ENCODE data around the gene TRANK1. TPM values are rescaled to one million over a fixed set of nuclear protein-coding genes. Genes with fewer than 3 reads are reported as not detected.

TRANK1 gene
- total and polyA plus RNA-seq, 7 experiments from 2014 or later = 29.6 to 113 (median 75.3) TPM

DNA sequence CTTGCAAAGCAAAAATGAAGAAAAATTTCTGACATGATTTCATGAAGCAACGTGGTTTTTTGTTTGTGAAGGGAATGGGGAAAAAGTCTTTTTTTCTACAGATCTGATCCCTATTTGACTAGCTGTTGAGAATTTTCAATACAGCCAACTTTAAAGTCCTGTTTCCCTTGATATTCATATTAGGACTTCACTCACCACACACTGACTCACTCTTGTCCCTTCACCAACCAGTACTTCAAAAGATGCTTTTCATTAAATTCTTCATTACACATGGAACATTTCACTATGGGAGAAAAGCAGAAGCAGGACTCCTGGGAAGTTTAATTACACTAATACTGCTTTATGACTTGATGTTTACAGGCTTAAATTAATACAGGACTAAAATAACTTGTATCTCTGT, 16.6 kb downstream of the TRANK1 start:
- no peak overlapping the region for H3K4me3 ChIP-seq (ENCODE audit: low read length)
- Mint-ChIP-seq H3K4me1 (peaks cover 0 to 21% (median 16%) of the 10 kb centered on the region in 7 donors), H3K27ac (no peak overlapping the region), H3K27me3 (peaks cover 0 to 6% (median 0%) of the 10 kb centered on the region in 5 donors), H3K4me3 (no peak overlapping the region), H3K9me3 (peaks cover 0 to 1% (median 0%) of the 10 kb centered on the region in 11 donors), H3K36me3 (peaks cover 3 to 13% (median 4%) of the 10 kb centered on the region in 5 donors)
- DNase-seq = no peak
- no peak overlapping the region for H3K27ac ChIP-seq (ENCODE audit: low read depth, low read length)
- intact Hi-C loops (cut with micrococcal nuclease) = no loop called here
- ATAC-seq = no peak
- H3K27me3 ChIP-seq (ENCODE audit: control insufficient read depth in 2 of 2, insufficient read depth in 2 of 2, low read length in 2 of 2) = no peaks in the 10 kb centered on the region
- POLR2A ChIA-PET = no interaction called here
- CTCF ChIA-PET = no interaction called here
- H3K4me1 ChIP-seq (ENCODE audit: control insufficient read depth in 2 of 2, insufficient read depth in 2 of 2, low read length in 2 of 2) = no peaks in the 10 kb centered on the region
- H3K9me3 ChIP-seq (ENCODE audit: control insufficient read depth in 2 of 3, low read length in 3 of 3) = no peaks in the 10 kb centered on the region
- no peaks in the 10 kb centered on the region for H3K36me3 ChIP-seq (ENCODE audit: control insufficient read depth in 2 of 3, insufficient read depth in 3 of 3, low read length in 3 of 3)

- Mint-ChIP-seq H3K4me3 (no peak overlapping the region), H3K9me3 (peaks cover under 1 to 5% (median 2%) of the 10 kb centered on the region in 11 donors), H3K36me3 (peaks cover 3 to 14% (median 8%) of the 10 kb centered on the region in 5 donors), H3K4me1 (peaks cover 1 to 26% (median 21%) of the 10 kb centered on the region in 7 donors), H3K27me3 (peaks cover 0 to 6% (median 0%) of the 10 kb centered on the region in 5 donors), H3K27ac (peak overlapping the region in 1 of 9 donors; percentile 53)
- intact Hi-C loops (cut with micrococcal nuclease) = no loop called here
- Histone ChIP-seq H3K4me1 (ENCODE audit: control insufficient read depth in 2 of 2, insufficient read depth in 2 of 2, low read length in 2 of 2) (no peaks in the 10 kb centered on the region), H3K27ac (ENCODE audit: low read depth, low read length) (no peak overlapping the region), H3K4me3 (ENCODE audit: low read length) (no peak overlapping the region), H3K27me3 (ENCODE audit: control insufficient read depth in 2 of 2, insufficient read depth in 2 of 2, low read length in 2 of 2) (no peaks in the 10 kb centered on the region), H3K36me3 (ENCODE audit: control insufficient read depth in 2 of 3, insufficient read depth in 3 of 3, low read length in 3 of 3) (no peaks in the 10 kb centered on the region), H3K9me3 (ENCODE audit: control insufficient read depth in 2 of 3, low read length in 3 of 3) (peaks cover 0 to 4% (median 0%) of the 10 kb centered on the region in 3 experiments)
- ATAC-seq = no peak
- no peak for DNase-seq
- POLR2A ChIA-PET = no interaction called here
- CTCF ChIA-PET = no interaction called here
Observed at GRCh38 chr3:36926292-36926897, 18.5 kb downstream of the TRANK1 start.

DNA sequence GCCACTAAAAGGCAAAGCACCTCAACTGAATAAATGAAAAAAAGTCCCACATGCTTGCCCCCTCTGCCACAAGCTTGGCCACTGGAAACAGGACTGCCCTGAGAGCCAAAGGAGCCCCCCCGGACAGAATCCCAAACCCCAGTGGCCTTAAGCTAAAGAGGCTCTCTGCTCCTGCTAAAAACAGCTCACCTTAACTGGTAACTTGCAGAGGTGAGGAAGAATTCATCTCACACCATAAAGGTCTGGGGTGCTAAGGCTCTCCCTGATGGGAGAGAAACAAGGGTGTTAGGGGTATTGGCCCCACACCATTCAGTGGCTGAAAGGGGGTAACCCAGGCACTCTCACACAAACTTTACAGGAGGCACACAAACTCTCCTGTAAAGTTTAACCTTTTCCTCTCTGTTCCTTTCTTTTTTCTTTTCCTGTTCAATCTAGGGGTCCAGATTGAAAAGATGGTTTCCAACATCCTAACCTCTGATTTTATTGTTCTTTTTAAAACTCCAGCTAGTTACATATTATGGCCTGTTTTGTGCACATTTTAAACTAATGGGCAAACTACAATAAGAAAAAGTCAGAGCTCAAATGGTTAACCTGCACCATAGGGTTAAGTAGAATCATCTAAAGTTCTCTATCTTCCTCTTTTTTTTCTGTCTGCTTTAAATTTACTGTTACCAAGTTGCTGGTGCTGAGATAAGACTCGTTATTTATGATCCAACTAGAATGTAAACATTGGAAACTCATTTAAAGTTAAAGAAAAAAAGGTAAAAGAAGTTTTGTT, 19.9 kb downstream of the TRANK1 start:
- Mint-ChIP-seq H3K9me3 (peaks cover 2 to 16% (median 9%) of the 10 kb centered on the region in 11 donors), H3K4me3 (peak overlapping the region in 1 of 10 donors; percentile 20), H3K27me3 (peaks cover 0 to 6% (median 0%) of the 10 kb centered on the region in 5 donors), H3K27ac (peak overlapping the region in 4 of 9 donors; percentile 26 to 67 (median 32)), H3K36me3 (peaks cover 12 to 20% (median 17%) of the 10 kb centered on the region in 5 donors), H3K4me1 (peaks cover 0 to 25% (median 21%) of the 10 kb centered on the region in 7 donors)
- no peak for DNase-seq
- no peak for ATAC-seq
- H3K27ac ChIP-seq (ENCODE audit: low read depth, low read length) = no peak overlapping the region
- no peaks in the 10 kb centered on the region for H3K36me3 ChIP-seq (ENCODE audit: control insufficient read depth in 2 of 3, insufficient read depth in 3 of 3, low read length in 3 of 3)
- POLR2A ChIA-PET = interaction anchor here (0.6 kb wide), 1 partner anchor 255 kb away, joined by 3 read pairs; no protein-coding TSS in a partner anchor
- intact Hi-C loops (cut with micrococcal nuclease) = no loop called here
- CTCF ChIA-PET = no interaction called here
- H3K4me3 ChIP-seq (ENCODE audit: low read length) = no peak overlapping the region
- no peaks in the 10 kb centered on the region for H3K27me3 ChIP-seq (ENCODE audit: control insufficient read depth in 2 of 2, insufficient read depth in 2 of 2, low read length in 2 of 2)
- H3K4me1 ChIP-seq (ENCODE audit: control insufficient read depth in 2 of 2, insufficient read depth in 2 of 2, low read length in 2 of 2) = no peaks in the 10 kb centered on the region
- peaks cover 0 to 9% (median 0%) of the 10 kb centered on the region in 3 experiments for H3K9me3 ChIP-seq (ENCODE audit: control insufficient read depth in 2 of 3, low read length in 3 of 3)

DNA sequence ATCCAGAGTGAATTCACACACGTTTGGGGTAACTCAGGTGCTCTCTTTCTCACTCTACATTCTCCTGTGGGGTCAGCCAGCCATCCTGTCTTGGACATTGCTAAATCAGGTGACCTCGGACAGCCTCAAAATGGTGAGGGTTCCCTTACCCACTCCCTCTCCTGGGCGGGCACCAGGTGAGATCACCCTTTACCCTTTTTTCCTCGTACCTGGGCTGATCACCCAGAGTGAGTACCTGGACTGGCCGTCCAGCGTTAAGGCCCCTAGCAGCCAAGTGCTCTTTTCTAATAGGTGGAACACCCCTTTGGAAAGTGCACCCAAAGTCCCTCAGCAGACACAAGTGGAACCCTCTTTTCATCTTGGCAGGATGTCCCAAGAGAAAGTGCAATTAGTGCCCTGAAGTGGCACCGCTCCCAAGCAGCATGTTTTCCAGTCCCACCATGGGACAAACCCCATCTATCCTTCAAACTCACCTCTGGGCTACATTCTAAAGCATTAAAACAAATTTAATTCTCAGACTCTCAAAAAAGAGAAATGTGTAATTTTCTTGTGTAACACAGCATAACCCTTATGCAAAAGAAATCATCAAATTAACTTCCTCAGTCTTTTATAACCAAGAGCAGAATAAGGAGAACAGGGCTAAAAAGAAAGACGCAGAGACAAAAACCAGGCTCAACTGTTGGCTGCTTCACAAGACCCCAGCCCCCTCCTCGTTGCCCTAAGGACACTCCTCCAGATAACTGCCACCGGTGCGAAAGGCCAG, 20.7 kb downstream of the TRANK1 start:
- H3K27me3 ChIP-seq (ENCODE audit: control insufficient read depth in 2 of 2, insufficient read depth in 2 of 2, low read length in 2 of 2) = no peaks in the 10 kb centered on the region
- POLR2A ChIA-PET = interaction anchor here (0.6 kb wide), 1 partner anchor 18 kb away, joined by 3 read pairs; no protein-coding TSS in a partner anchor
- ATAC-seq (no peak), DNase-seq (no peak)
- peaks cover 12 to 19% (median 15%) of the 10 kb centered on the region in 5 donors for H3K36me3 Mint-ChIP-seq
- H3K4me3 ChIP-seq (ENCODE audit: low read length) = no peak overlapping the region
- peaks cover 0 to 27% (median 21%) of the 10 kb centered on the region in 7 donors for H3K4me1 Mint-ChIP-seq
- peaks cover 0 to 6% (median 0%) of the 10 kb centered on the region in 5 donors for H3K27me3 Mint-ChIP-seq
- H3K36me3 ChIP-seq (ENCODE audit: control insufficient read depth in 2 of 3, insufficient read depth in 3 of 3, low read length in 3 of 3) = no peaks in the 10 kb centered on the region
- intact Hi-C loops (cut with micrococcal nuclease) = no loop called here
- peaks cover 0 to 9% (median 0%) of the 10 kb centered on the region in 3 experiments for H3K9me3 ChIP-seq (ENCODE audit: control insufficient read depth in 2 of 3, low read length in 3 of 3)
- H3K27ac Mint-ChIP-seq = peak overlapping the region in 3 of 9 donors; percentile 34 to 36 (median 36)
- H3K9me3 Mint-ChIP-seq = peaks cover 2 to 17% (median 9%) of the 10 kb centered on the region in 11 donors
- H3K4me3 Mint-ChIP-seq = no peak overlapping the region
- no peak overlapping the region for H3K27ac ChIP-seq (ENCODE audit: low read depth, low read length)
- H3K4me1 ChIP-seq (ENCODE audit: control insufficient read depth in 2 of 2, insufficient read depth in 2 of 2, low read length in 2 of 2) = no peaks in the 10 kb centered on the region
- CTCF ChIA-PET = no interaction called here

DNA sequence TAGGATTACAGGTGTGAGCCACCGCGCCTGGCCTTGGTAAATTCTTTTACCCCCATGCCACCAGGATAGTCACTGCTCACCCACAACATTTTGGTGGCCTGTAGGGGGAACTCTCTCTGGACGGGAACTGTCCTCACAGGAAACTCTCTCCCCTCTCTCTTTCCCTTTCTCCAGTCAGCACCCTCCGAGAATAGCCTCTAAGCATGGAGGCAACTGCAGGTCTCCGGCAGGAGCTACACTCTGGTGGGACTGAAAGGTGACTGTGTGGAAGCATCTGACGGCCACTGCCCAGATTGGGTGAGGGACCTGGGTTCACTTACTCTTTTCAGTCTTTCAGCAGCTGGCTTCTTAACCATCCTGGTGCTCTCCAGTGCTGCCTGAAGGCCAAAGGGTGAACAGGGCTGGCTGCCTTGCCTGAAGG, 21.3 kb downstream of the TRANK1 start:
- DNase-seq (no peak), ATAC-seq (peak; percentile 42)
- no peaks in the 10 kb centered on the region for H3K4me1 ChIP-seq (ENCODE audit: control insufficient read depth in 2 of 2, insufficient read depth in 2 of 2, low read length in 2 of 2)
- POLR2A ChIA-PET = interaction anchor here (0.6 kb wide), 1 partner anchor 17 kb away, joined by 3 read pairs; no protein-coding TSS in a partner anchor
- no peaks in the 10 kb centered on the region for H3K27me3 ChIP-seq (ENCODE audit: control insufficient read depth in 2 of 2, insufficient read depth in 2 of 2, low read length in 2 of 2)
- CTCF ChIA-PET = interaction anchor here (0.6 to 0.8 kb wide), 2 partner anchors 11 to 18 kb away, joined by 3 read pairs; no protein-coding TSS in a partner anchor
- peak overlapping the region in 1 of 9 donors; percentile 4 for H3K27ac Mint-ChIP-seq
- peaks cover 2 to 19% (median 9%) of the 10 kb centered on the region in 11 donors for H3K9me3 Mint-ChIP-seq
- no peak overlapping the region for H3K27ac ChIP-seq (ENCODE audit: low read depth, low read length)
- peaks cover 0 to 6% (median 0%) of the 10 kb centered on the region in 5 donors for H3K27me3 Mint-ChIP-seq
- no peaks in the 10 kb centered on the region for H3K36me3 ChIP-seq (ENCODE audit: control insufficient read depth in 2 of 3, insufficient read depth in 3 of 3, low read length in 3 of 3)
- peaks cover 12 to 22% (median 15%) of the 10 kb centered on the region in 5 donors for H3K36me3 Mint-ChIP-seq
- intact Hi-C loops (cut with micrococcal nuclease) = no loop called here
- peaks cover under 1 to 33% (median 24%) of the 10 kb centered on the region in 7 donors for H3K4me1 Mint-ChIP-seq
- H3K4me3 ChIP-seq (ENCODE audit: low read length) = no peak overlapping the region
- H3K9me3 ChIP-seq (ENCODE audit: control insufficient read depth in 2 of 3, low read length in 3 of 3) = peaks cover 0 to 9% (median 0%) of the 10 kb centered on the region in 3 experiments
- peak overlapping the region in 2 of 10 donors; percentile 52 to 65 for H3K4me3 Mint-ChIP-seq

All from naive thymus-derived CD4-positive, alpha-beta T cell (primary cell).